ENCODE data around the gene NUP188.

Gene NUP188

GRCh38 chr9:129007035-129007765, 59.7 kb downstream of the NUP188 start:
- no peak for DNase-seq (ENCODE audit: low spot score)

DNA sequence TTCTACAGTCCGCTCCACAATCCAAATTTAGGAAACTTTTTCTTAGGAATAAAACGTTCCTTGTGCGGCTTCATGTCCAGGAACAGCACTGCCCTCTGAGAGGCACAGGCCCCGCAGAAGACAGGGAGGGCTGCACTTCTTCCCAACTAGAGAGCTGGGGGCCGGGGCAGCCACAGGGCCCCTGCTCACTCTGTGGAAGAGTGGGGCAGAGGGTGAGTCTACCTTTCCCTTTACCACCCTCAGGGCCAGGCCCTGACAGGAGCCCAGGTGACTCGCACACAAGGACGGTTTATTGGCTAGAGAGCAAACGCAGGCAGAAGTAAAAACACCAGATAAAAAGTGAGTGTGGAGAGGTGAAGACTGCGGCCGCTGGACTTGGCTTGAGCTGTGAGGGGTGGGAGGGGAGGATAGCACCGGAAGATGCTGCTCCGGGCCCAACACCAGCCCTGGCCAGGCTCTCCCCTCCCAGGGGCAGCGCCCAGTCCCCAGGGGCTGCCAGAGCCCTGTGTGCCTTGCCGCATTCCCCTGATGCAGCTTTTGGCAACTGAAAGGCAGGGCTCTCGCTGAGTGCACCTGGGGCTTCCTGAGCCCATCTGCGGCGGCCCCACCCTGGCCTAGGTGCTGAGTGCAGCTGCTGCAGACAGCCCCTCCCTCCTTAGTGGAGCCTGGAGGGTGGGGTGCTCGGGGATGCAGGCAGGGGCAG, 60.4 kb downstream of the NUP188 start:
- no peak for DNase-seq (ENCODE audit: low spot score)

- DNase-seq (ENCODE audit: low spot score) = no peak
These were observed 61.0 kb downstream of the NUP188 start for GRCh38 chr9:129008469-129008965.

DNA sequence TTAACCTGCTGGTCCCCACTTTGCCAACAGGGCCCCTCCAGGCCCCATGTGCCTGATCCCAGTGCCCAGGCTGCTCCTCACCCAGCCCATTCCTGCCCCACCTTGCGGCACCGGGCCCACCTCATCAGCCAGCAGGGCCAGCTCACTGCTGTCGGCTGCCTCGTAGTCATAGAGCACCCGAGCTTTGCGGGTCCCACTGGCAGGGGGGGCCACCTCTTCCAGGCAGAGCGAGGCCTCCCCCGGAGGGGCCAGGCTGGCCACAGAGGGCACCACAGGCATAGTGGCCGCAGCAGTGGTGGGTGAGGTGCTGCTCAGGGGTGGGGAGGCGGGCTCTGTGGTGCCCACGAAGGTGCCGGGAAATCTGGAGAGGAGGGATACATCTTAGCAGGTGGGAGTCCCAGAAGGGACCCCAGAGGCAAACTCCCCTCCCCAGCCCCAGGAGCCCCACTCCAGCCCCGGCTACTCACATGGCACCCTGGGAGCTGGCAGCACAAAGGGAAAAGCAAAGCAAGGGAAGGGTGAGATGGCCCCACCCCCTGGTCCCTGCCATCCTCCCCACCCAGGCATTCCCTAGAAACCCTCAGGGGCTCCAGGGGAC, 61.6 kb downstream of the NUP188 start:
- no peak for DNase-seq (ENCODE audit: low spot score)

GRCh38 chr9:129009584-129010141, 62.2 kb downstream of the NUP188 start:
- DNase-seq (ENCODE audit: low spot score) = no peak

GRCh38 chr9:129010267-129010975, 62.9 kb downstream of the NUP188 start:
- DNase-seq (ENCODE audit: low spot score) = no peak

GRCh38 chr9:129011170-129011569, 63.7 kb downstream of the NUP188 start:
- no peak for DNase-seq (ENCODE audit: low spot score)

DNA sequence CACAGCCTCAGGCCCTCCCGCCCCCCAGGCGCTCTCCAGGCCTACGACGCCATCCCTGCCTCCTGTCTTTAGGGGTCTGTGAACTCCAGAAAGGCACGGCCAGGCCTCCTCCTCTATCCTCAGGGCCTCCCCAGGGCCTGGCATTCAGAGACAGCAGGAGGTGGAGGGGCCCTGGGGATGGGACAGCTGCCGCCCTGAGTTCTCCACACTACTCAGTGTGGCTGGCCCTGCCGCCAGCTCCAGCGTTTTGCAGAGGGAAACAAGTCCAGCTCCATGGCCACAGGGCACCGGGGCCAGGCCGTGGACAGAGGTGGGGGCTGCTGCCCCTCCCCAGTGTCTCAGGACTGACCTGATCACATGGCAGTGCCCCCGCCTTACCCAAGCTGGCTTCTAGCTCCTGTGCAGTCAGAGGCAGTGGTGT, 64.3 kb downstream of the NUP188 start:
- no peak for DNase-seq (ENCODE audit: low spot score)

GRCh38 chr9:129012343-129012742, 64.8 kb downstream of the NUP188 start:
- DNase-seq (ENCODE audit: low spot score) = no peak

DNA sequence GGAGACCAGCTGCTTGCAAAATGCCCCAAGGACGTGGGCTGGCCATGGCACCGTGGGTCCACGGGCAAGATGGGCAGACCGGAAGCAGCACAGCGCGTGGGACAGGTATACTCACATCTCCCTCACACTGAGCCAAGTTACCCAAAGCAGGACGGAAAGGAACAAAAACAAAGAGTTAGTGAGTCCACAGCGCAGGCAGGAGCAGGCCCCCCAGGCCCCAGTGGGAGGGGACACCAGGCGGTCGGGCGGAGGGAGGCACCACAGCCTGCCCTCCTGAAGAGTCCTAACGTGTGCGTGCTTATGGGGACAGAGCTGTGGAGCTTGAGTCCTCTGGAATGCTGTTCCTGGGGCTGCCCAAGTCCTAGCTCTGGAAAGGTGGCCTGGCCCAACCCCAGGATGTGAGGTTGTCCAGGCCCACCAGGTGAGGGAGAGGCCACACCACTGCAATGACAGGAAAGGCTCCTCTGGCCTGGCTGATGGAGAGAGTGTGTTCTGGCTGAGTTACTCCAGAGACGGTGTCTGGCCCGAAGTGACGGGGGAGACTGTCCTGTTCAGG, 65.5 kb downstream of the NUP188 start:
- no peak for DNase-seq (ENCODE audit: low spot score)

DNA sequence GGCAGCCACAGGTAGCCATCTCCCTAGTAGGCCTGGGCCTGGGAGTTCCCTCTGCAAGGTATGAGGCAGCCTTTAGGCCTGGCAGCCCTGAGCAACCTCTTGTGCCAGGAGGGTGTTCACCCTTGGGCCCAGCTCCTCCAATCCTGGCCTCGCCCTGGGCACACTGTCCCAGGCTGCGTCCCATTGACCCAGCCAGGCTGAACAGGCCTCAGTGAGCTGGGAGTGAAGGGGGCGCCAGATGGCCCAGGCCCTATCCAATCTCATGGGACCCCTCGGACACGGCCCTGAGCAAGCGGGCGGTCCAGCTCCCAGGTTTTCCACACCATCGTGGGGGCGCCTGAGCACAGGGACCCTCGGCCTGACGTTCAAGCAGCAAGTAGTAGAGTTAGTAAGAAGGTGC, 66.2 kb downstream of the NUP188 start:
- no peak for DNase-seq (ENCODE audit: low spot score)

DNA sequence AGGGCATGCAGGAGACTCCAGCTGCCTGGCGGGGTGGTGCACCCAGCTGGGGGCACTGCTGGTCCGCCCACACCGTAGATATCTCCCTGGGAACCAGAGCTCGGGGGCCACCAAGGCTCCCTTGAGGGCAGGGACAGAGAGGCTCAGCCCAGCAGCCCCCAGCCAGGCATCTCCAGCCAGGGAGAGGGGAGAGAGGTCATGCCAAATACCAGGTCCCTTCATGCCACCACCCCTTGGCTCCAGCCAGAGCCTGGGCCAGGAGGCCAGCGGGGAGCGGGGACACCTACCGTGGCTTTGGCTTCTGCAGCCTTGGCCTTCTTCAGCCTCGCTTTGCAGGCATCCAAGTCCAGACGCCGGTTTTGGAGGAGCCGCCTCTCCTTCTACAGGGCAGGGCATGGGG, 66.6 kb downstream of the NUP188 start:
- DNase-seq (ENCODE audit: low spot score) = no peak

DNA sequence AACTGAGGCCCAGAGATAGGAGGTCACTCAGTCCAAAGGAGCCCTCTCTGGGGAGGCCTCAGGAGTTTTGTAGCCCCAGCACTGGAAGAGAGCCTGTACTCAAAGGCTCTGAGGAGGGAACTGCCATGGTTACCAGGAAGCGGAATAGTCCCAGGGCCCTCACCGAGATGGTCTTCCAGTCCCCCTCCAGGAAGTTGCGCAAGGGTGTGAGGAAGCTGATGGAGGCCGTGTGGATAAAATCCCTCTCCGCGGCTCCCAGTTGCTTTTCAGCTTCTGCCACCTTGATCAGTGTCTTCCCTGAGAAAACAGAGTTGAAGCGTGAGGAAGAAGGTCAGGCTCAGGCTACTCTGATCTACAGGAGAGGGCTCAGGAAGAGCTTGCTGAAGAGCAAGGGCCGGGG, 67.1 kb downstream of the NUP188 start:
- no peak for DNase-seq (ENCODE audit: low spot score)

DNA sequence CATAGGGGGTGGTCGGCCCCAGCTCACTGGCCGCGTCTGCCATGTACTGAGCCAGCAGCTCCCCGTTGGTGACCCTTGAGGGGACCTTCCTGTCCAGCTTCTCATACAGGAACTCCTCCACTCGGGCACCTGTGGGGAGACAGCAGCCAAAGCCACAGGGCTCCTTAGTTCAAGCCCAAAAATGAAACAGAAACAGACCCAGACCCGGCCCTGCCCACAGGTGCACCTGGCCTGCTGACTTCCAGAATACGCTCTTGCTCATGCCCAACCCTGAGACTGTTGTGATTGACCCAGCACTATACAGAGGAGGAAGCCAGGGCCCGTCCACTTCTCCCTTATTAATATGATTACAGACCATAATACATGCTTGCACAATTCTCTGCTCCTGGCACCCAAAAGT, 73.6 kb downstream of the NUP188 start:
- DNase-seq (ENCODE audit: low spot score) = peak; percentile 29

DNA sequence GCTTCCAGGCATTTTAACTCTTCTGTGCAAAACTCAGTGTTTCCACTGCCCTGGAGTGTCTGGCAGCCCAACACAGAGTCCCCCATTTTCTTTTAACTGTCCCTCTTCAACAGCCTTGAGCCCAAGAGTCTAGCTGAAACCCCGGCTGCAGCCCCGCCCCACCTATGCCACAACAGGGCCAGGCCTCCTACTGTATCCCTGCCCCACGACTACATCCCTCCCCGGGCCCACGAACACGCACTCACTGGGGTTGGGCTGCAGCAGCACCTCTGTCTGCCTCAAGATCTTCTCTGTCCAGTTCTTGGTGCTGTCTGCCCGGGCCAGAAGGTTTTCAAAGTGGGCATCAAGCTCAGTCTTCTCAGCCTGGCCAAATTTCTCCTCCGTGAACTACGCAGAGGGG, 74.5 kb downstream of the NUP188 start:
- DNase-seq (ENCODE audit: low spot score) = no peak

DNA sequence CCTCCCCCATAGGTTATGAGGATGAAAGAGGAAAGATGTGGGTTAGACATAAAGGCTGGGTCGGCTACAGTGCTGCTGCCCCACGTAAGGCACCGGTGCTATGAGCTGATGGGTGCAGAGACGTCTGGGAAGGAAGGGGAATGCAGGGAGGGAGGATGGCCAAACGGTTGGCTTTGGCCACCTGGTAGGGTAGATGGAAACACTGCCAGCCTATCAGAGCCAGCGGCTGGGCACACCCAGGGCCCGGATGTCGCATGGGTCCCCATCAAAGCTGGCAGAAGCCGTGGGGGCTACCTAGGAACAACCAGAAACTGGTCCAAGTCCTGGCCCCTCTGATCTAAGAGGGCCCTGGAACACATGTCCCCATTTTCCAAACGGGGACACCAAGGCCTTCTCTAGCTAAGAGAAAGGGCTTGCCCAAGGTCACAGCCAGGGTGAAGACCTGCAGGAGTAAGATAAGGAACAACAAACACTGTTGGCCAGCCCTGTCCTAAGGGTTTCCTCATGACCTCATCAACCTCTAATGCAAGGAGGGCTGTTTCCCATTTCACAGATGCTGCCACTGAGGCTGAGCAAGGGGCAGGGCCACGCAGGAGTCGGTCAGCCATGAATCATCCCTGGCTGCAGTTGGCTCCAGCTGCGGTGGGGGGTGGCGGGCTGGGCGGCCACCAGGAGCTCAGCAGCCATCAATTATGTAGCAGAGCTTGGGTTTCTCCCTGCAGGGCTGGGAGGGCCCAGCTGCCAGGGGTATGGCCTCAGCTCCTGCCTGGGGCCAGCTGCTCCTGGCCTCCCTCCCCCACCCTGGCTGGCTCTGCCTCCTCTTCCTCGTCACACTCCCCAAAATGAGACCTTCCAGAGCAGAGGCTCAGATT, 75.8 kb downstream of the NUP188 start:
- no peak for DNase-seq (ENCODE audit: low spot score)

DNA sequence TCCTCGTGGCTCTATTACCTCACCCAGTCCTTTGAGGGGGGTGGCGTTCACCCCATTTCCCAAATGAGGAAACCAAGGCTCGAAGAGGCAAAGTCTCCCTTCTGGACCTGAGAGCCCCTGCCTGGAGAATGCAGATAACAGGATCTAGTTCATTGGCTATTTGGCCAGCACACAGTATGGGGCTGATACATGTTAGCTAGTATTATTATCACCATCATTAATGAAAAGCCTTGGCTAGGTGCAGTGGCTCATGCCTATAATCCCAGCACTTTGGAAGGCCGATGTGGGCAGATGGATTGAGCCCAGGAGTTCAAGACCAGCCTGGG, 76.4 kb downstream of the NUP188 start:
- DNase-seq (ENCODE audit: low spot score) = no peak

DNA sequence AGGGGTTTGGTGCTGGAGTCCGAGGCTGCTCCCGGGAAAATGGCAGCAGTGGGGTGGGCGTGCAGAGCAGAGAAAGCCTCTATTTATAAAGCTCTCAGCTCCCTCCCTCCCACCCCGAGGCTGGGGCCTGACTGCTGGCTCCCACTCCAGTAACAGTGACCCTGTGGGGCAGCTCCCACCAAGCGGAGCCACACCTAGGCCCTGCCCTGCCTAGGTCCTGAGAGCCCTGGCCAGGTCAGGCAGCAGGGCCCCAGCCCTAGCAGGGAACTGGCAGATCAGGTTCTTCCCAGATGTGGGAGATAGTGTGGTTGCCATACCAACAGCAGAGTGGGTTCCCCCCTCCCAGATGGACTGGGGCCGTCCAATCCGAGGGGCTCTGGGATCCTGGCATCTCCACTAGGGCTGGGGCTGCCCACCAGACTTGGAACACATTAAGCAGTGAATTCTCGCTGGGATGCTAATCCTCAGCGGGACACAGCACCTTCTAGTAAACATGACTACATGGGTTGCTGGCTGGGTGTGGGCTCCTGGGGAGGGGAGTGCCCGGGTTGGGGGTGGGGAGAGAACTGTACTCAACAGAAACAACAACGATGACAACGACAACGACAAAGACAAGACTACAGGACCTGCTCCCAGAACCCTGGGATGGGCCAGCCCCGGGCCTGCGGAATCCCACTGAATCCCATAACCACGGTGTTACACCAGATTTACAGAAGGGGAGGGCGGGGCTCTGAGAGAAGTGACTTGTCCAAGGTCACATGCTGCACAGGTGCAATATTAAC, 79.1 kb downstream of the NUP188 start:
- no peak for DNase-seq (ENCODE audit: low spot score)

DNA sequence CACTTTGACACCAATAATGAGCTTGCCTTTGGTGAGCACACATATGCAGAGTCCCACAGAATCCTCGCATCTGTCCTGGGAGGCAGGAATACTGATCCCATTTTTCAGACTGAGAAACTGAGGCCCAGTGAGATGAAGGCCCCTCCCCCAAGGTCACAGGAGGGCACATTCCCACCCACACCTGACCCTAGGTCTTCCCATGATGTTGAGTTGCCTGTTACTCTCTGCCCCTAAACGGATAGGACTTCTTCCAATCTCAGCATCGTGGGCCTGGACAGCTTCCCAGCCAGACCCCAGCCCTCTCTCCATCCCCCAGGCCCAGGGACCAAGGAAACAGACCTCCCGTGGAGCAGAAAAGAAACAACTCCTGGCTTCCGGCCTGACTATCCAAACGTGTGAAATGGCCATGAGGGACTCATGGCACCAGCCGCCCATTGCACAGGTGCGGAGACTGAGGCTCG, 79.8 kb downstream of the NUP188 start:
- no peak for DNase-seq (ENCODE audit: low spot score)

- peak; percentile 62 for DNase-seq (ENCODE audit: low spot score)
These were observed 80.2 kb downstream of the NUP188 start for GRCh38 chr9:129027685-129028191.

Data from germinal center (tissue), 1 donor.